Stimulated activated CD4-positive, alpha-beta T cell treated with anti-CD3 and anti-CD28 coated beads, Interleukin-2, amount 100 ng/mL, for 4 hours (primary cell): Measurements from ENCODE around the gene TAF4.
"Not testable (repeated sequence)": the region's sequence is repeated elsewhere in the genome, so short reads cannot be mapped to it uniquely, and the experiment has no call there.

ENCODE experiments used
- DNase-seq: peaks from one replicate; pipeline ENCODE4 v3.0.0-alpha.2; 2020; ENCODE audit warnings: low read depth

The TAF4 gene

DNA sequence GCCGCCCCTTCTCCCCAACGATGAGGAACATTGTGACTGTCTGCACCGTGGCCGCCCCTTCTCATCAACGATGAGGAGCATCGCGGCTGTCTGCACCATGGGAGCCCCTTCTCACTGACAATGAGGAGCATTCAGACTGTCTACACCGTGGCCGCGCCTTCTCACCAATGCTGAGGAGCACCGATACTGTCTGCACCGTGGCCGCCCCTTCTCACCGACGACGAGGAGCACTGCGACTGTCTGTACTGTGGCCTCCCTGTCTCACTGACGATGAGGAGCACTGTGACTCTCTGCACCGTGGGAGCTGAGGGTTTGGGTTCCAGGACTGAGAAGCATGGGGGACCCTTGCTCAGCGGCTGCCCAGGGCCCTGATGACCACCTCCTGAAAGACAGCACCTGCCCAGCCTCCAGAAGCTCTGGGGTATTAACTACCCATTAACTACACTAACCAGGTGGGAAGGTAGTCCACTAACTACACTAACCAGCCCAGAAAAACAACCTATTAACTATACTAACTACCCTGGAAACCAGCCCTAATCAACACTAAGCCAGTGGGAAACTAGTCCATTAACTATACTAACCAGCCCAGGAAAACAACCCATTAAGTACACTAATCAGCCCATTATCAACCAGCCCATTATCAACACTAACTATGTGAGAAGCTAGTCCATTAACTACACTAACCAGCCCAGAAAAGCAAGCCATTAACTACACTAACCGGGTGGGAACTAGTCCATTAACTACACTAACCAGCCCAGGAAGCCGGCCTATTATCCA, 116.9 kb downstream of the TAF4 start:
- no peak for DNase-seq

DNA sequence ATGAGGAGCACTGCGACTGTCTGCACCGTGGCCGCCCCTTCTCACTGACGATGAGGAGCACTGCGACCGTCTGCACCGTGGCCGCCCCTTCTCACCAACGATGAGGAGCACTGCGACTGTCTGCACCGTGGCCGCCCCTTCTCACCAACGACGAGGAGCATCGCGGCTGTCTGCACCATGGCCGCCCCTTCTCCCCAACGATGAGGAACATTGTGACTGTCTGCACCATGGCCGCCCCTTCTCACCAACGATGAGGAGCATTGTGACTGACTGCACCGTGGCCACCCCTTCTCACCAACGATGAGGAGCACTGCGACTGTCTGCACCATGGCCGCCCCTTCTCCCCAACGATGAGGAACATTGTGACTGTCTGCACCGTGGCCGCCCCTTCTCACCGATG, 117.6 kb downstream of the TAF4 start:
- DNase-seq, result not testable (repeated sequence)

DNA sequence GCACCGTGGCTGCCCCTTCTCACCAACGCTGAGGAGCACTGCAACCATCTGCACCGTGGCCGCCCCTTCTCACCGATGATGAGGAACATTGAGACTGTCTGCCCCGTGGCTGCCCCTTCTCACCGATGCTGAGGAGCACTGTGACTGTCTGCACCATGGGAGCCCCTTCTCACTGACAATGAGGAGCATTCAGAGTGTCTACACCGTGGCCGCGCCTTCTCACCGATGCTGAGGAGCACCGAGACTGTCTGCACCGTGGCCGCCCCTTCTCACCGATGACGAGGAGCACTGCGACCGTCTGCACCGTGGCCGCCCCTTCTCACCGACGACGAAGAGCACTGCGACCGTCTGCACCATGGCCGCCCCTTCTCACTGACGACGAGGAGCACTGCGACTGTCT, 120.2 kb downstream of the TAF4 start:
- DNase-seq, result not testable (repeated sequence)

DNA sequence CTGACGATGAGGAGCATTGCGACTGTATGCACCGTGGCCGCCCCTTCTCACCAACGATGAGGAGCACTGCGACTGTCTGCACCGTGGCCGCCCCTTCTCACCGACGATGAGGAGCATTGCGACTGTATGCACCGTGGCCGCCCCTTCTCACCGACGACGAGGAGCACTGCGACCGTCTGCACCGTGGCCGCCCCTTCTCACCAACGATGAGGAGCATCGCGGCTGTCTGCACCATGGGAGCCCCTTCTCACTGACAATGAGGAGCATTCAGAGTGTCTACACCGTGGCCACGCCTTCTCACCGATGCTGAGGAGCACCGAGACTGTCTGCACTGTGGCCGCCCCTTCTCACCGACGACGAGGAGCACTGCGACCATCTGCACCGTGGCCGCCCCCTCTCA, 120.7 kb downstream of the TAF4 start:
- not testable (repeated sequence) for DNase-seq

DNA sequence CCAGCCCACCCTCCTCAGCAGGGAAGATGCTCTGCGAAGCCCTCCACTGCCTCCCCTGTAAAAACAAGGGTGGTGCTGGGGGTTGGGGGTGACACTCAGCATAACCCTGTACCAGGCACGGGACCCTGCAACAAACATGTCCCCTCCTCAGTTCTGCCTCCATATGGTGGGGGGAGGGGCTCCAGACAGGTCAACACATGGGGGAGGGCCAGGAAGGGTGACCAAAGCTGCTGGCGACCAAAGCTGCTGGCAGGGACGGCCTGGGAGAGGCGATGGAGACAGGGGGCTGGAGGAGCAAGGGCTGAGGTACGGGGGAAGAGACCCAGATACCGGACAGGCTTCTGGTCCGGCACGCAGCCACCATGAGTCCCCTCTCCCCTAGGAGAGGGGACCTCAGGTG, 123.2 kb downstream of the TAF4 start:
- DNase-seq, result no peak

DNA sequence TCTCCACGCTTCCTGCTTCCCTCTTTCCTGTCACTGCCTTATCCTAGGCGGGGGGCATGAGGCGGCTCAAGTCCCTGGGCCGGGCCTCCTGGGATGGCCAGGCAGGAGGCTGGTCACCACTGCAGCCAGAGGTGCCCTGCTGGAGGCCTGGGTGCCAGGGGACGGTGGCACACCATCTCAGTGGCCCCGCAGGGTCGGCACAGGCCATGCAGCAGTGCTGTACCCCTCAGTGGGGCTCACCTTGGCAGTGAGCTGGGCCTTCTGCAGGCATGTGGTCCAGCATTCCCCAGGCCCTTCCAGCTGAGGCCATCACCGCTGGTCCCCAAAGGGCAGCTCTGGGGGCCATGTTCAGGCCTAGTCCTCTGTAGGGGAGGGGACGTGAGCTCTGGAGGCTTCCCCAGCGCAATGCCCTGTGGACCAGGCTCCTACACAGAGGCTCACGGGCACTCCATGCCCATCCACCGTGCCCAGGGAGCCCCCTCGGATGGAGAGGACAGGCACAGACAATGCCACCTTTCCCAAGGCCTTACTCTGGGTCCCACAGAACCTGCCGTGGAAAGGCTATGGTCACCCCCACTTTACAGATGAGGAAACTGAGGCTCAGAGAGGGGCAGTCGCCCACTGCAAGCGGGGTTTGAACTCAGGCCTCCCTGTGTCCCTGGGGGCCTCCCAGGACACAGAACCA, 123.8 kb downstream of the TAF4 start:
- no peak for DNase-seq

DNA sequence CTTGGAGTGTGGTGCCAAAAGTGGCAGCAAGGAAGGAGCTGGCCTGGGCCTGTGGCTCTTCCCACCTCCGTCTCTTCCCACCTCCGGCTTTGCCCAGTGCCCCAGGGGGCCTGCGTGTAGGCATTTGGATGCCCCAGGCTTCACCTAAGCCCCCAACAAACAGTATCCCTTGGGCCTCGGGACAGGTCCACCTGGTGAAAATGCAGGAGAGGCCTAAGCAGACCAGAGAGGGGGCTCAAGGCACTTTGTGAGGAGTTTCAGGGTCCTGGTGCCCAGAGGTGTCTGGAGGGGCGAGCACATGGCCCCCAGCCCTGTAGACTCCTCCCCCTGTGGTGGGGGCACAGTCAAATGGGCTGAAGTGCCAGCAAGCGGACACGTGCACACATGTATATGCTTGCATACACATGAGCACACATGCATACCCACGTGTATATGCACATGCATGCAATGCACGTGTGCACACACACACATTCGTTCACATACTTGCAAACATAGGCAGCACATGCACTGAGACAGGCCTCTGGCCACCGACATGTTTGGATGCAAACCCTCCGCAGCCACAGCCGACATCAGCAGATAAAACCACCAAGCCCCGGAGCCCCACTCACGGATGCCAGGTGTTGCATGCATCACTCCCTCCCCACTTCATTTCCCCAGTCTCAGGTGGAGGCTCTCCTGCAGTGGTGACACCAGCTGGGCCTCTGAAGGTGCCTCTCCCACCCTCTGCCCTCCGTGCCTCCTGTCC, 124.5 kb downstream of the TAF4 start:
- no peak for DNase-seq

DNA sequence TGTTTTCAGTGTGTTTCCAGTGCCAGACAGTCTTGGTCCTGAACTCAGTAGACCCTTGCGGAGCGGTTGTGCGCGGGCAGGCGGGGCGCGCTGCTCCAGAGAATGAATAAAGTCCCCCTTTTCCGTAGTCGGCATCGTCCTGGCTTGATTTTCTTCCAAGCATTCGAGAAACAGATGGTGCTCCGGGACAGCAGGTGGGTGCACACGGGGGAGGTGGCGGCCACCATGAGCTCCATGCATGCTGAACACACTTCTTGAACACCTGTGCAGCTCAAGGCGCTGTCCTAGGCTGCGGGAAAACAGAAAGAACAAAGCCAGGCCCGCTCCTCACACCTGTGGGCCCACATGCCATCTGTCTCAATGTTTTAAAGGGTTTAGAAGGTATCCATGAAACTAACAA, 125.2 kb downstream of the TAF4 start:
- no peak for DNase-seq

DNA sequence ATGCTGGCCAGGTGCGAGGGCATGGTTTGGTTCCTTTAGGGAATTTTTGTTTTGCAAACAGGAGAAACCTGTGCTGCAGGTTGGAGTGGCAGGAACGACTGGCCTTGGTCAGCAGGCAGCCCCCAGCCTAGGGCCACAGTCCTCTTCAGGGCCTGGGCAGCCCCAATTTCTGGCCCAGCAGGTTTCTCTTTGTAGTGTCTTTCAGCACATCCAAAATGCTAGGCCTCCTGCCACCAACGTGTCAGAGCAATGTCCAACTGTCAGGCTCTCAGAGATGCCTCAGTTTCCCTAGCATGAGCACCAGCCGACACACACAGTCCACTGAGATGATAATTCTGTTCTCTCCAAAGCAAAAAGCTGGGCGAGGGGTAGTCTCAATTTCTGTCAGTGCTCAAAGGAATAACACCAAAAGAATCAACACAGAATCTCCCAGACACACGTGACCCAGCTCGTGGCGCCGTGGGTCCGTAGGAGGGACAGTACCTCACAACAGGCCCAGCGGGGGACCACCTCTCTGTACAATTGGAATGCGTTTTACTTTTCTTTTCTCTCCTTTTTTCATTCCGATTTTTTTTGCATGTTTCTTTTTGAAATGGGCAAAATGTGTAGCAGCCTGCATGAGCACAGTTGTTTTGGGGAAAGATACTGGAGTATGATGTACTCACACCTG, 125.9 kb downstream of the TAF4 start:
- no peak for DNase-seq

DNA sequence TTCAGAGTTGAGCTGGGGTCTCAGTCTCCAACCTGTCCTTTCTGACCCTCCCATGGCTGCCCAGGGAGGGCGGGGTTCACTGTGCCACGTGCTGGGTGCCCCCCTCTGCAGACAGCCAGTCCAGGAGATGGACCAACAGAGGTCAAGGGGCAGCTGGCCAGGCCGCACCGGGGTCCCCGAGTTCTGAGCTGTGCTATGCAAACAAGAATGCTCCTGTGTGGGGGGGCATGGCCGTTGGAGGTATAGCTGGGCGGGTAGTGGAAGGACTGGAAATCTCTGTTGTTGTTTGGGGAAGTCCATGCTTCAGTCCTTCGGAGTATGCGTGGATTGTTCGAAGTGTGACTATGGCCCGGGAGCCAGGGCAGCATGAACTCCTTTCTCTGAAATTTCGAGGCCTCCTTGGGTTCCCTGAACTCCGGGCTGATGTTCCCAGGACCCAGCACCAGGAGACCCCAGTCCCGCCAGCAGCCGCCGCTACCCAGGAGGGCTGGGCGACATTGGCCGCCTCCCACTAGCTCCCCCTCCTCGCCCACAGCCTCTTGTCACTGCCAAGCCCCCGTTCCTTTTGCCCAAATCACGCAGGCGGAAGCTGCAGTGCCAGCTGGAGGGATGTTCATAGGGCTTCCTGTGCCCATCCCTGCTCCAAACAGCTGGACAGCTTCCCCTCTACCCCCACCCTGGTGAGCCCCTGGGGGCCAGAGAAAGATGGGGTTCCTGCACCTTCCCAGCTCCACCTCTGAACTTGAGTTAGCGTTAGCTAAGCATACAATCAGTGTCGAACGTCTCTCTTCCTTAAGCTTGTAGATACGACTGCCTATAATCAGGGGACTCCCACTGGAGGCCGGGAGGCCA, 126.6 kb downstream of the TAF4 start:
- DNase-seq, result no peak

DNA sequence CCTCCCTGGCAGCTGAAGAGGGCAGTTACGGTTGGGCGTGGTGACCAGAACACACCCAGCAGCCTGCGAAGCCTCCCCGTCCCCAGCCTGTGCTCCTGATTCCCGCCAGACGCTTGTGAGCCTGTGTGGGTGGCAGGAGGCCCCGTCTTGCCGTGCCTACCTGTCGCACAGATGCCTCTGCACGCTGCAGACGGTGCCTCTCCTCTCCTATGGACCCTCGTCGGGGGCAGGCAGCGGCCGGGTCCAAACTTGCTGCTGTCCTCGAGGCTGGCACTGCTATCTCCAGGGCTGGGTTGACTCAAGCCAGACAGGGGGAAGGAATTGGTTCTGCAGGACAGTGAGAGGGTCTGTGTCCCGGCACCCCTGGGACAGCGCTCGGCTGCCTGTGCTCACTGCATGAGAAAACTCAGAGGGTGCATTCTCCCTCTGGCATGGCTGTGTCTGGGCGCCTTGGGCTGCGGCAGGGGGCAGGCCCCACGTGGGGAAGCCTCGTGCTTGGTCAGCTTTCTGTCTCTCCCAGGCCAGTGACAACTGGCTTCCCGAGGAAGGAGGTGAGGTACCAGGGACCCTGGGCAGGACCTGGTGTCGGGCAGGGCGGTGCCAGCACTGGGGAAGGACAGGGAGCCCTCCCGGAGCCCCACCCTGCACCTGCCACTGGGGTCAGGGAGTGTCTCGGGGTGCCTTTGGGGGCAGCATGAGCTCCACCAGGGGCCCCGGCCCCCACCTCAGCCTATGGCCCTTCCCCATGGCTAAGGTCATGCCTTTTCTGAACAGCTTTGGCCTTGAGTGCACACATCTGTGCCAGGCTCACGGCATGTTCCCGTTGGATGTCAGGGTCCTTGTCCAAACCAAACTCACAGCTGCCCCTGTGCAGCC, 127.5 kb downstream of the TAF4 start:
- no peak for DNase-seq

DNA sequence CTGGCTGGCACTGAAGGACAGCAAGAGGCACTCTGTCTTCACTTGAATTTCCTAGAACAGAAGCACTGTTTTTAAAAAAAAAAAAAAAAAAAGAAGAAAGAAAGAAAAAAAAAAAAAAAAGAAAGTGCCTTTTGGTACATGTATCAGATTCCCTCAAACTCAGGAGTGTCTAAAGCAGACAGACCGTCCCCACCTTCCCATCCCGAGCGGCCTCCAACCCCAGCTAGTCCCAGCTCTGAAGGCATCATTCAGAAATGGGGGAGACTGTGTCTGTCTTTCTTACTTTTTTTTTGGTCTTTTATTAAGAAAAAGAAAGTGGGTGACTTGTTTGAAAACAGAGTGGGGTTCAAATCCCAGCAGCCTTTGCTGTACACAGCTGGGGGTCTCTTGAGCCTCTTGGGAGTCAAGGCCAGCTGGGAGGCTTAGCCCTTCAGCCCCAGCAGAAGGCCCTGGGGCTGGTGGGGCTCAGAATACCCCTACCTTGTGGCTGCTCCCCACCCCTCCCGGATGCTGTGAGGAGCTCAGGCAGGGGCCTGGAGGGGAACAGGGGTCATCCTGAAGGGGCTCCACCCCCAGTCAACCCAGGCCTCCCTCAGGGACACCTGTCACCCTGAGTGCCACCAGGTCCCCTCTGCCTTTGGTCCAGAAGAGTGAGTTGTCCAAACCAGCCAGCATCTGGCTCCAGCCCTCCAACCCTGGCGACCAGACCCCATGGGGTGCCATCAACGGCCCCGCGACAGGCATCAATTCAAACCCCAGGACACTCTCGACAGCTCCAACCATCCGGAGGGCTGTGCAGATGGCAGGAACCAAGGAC, 128.3 kb downstream of the TAF4 start:
- no peak for DNase-seq

DNA sequence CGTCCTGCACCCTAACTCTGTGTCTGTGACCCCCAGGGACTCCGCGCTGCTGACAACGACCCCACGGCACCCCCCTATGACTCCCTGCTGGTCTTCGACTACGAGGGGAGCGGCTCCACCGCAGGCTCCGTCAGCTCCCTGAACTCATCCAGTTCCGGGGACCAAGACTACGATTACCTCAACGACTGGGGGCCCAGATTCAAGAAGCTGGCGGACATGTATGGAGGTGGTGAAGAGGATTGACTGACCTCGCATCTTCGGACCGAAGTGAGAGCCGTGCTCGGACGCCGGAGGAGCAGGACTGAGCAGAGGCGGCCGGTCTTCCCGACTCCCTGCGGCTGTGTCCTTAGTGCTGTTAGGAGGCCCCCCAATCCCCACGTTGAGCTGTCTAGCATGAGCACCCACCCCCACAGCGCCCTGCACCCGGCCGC, 129.0 kb downstream of the TAF4 start:
- DNase-seq, result no peak

DNA sequence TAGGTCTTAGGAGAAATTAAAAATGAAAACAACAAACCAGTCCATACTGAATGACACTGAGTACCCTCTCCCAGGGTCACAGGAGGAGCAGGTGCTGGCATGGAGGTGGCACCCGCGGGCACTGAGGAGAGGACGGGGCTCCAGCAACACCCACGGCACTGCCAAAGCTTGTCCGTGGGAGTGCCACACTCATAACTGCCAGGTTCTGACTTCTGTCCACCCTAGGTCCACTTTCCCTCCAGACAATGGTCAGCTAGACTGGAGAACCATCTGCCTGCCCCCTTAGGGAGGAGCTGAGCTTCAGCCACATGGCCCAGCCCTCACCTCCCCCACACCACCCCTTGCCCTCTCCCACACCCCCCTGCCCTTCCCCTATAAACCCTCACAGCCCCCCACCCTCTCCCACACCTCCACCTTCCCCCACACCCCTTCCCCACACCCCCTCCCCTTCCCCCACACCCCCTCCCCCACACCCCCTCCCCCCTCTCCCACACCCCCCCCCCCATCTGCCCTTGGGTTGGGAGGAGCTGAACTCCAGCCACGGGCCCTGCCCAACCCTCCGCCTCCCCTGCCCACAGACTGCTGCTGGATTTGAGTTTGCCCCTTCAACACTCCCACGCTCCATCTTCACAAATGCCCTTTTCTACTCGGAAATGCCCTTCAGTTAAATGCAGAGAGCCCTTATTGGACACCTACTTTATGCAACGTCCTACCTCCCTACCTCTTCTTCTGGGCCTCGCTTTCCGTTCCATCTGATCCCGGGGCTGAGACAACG, 129.6 kb downstream of the TAF4 start:
- no peak for DNase-seq

DNA sequence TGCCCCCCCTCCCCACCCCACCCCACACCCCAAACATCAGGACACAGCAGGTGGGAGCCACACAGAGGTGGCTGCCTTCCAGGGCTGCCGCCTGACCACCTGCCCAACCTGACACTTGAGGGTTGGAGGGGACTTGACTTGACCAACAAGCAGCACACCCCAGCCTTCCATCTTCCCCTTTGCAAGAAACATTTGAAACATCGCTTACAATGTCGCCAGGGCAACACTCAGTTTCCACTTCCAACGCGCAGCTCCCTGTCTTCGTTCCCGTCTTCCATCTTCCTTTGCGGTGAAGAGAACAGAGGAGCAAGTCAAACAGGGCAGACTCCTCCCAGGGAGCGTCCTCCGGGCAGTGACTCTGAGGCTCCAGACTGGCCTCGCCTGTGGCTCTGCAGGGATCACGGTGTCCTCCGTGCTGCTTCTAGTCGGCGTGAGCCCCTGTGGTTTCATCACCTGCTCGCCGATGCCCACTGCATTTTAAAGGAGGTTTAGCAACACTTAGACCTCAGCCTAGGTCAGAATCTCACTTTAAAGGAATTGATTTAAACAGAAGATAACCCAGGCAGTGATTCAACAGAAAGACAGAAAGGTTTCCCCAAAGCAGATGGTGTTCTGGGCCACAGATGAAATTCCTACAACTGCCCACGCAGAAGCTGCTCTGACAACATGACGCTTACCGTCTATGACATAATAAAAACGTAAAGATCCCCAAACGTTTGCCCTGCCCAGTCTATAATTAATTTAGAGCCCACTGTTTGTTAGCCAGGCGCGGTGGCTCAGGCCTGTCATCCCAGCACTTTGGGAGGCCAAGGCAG, 130.8 kb downstream of the TAF4 start:
- no peak for DNase-seq

DNA sequence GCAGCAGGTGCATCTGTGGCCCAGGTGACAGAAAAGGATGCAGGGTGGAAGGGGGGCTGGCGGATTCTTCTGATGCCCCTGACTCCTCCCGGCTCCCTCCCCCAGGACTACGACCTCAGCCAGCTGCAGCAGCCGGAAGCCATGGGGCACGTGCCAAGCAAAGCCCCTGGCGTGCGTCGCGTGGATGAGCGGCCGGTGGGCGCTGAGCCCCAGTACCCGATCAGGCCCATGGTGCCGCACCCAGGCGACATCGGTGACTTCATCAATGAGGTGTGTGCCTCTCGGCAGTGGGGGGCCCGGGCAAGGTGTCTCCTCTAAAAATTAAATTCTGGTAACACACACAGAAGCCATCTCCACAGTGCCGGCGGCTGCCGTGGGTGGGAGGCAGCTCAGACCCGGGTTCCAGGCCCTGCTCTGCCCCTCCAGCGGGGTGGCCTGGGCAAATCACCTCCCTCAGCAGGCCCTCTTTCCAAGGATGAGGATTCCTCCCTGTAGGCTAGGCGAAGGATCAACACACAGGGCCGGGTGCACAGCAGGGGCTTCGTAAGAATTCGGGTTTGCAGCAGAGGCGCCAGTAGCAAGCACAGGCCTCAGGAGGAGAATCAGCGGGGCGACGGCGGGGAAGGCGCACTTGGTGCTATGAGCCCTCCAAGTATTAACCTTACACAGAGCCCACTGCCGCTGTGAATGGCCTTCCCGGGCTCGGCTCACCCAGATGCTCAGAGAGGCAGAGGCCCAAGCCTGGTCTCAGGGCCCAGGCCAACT, 131.5 kb downstream of the TAF4 start:
- DNase-seq, result no peak

DNA sequence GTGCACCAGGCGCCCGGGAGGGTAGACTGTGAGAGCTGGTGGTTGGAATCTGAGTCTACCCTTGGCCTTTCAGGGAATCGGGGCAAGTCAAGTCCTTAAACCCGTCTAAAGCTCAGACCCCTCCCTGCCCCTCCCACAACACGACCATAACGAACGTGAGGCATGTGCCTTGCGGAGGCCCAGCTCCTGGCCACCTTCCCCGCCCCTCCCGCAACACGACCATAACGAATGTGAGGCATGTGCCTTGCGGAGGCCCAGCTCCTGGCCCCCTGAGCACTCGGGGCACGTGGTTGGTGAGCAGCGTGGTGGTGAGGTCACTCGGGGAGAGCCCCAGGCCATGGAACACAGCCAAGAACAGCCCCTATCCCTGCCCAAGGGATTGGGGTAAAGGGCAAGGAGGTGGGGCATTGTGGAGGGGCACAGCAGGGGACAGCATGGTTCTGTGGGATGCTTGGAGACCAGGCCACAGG, 132.2 kb downstream of the TAF4 start:
- DNase-seq, result no peak
